MM.1S (cell line): Measurements from ENCODE around the gene POT1.

Experiments
- DNase-seq: peaks from one replicate; pipeline ENCODE4 v3.0.0-alpha.2; 2015
- H2AFZ ChIP-seq: fragments of 300-600 bp; sonication (generic); 2 replicates; pipeline ENCODE4 v1.6.0; 2016; ENCODE audit warnings: antibody characterized with exemption, low read length
- H3F3A ChIP-seq: fragments of 300-600 bp; sonication (generic); 2 replicates; pipeline ENCODE4 v1.6.1; 2016; ENCODE audit warnings: mild to moderate bottlenecking, antibody characterized with exemption, low read length, moderate library complexity, mixed read lengths; ENCODE audit not compliant: insufficient read depth
- H3K27ac ChIP-seq: fragments of 300-600 bp; sonication (generic); 2 replicates; pipeline ENCODE4 v1.5.1; 2016; ENCODE audit warnings: mild to moderate bottlenecking, low read length
- H3K27me3 ChIP-seq: fragments of 300-600 bp; sonication (generic); replicated peaks from 2 replicates; pipeline ENCODE4 v1.6.0; 2016; ENCODE audit warnings: low read length; ENCODE audit not compliant: insufficient read depth
- H3K36me3 ChIP-seq: fragments of 300-600 bp; sonication (generic); replicated peaks from 2 replicates; pipeline ENCODE4 v1.6.1; 2016; ENCODE audit warnings: mild to moderate bottlenecking, low read length, mixed read lengths; ENCODE audit not compliant: insufficient read depth
- H3K4me1 ChIP-seq: fragments of 300-600 bp; sonication (generic); 2 replicates; pipeline ENCODE4 v1.6.1; 2016; ENCODE audit warnings: low read length, mixed read lengths
- H3K4me2 ChIP-seq: fragments of 300-600 bp; sonication (generic); 2 replicates; pipeline ENCODE4 v1.6.0; 2016; ENCODE audit warnings: low read depth, low read length
- H3K4me3 ChIP-seq: fragments of 300-600 bp; sonication (generic); 2 replicates; pipeline ENCODE4 v1.5.1; 2016; ENCODE audit warnings: low read length, mixed read lengths
- H3K79me2 ChIP-seq: fragments of 300-600 bp; sonication (generic); 2 replicates; pipeline ENCODE4 v1.6.1; 2016; ENCODE audit warnings: mixed run types, low read length, mixed read lengths
- H3K9ac ChIP-seq: fragments of 300-600 bp; sonication (generic); 2 replicates; pipeline ENCODE4 v1.6.1; 2016; ENCODE audit warnings: low read length, mixed read lengths
- H3K9me2 ChIP-seq: fragments of 300-600 bp; sonication (generic); replicated peaks from 2 replicates; pipeline ENCODE4 v1.6.1; 2016; ENCODE audit warnings: mild to moderate bottlenecking, low read length, mixed read lengths; ENCODE audit not compliant: insufficient read depth
- H3K9me3 ChIP-seq: fragments of 300-600 bp; sonication (generic); replicated peaks from 2 replicates; pipeline ENCODE4 v1.6.1; 2016; ENCODE audit warnings: mild to moderate bottlenecking, low read length, mixed read lengths; ENCODE audit not compliant: insufficient read depth
- H4K20me1 ChIP-seq: fragments of 300-600 bp; sonication (generic); 2 replicates; pipeline ENCODE4 v1.6.1; 2016; ENCODE audit warnings: mild to moderate bottlenecking, low read length, moderate library complexity, mixed read lengths; ENCODE audit not compliant: insufficient read depth
- EZH2 ChIP-seq: fragments of 300-600 bp; sonication (generic); optimal IDR thresholded peaks from 2 replicates; pipeline ENCODE3; 2017; ENCODE audit warnings: low read depth, mild to moderate bottlenecking, antibody characterized with exemption, low read length, mixed read lengths
- EZH2phosphoT487 ChIP-seq: fragments of 300-600 bp; sonication (generic); IDR thresholded peaks from 2 replicates; pipeline ENCODE4 v1.6.1; 2018; ENCODE audit warnings: antibody characterized with exemption, low read length
- TF ChIP-seq, protein P1 (sequence below): fragments of 300-600 bp; sonication (generic); IDR thresholded peaks from 2 replicates; pipeline ENCODE4 v1.5.1; 2016; ENCODE audit warnings: antibody characterized with exemption, low read length, mixed read lengths

POT1 gene

DNA sequence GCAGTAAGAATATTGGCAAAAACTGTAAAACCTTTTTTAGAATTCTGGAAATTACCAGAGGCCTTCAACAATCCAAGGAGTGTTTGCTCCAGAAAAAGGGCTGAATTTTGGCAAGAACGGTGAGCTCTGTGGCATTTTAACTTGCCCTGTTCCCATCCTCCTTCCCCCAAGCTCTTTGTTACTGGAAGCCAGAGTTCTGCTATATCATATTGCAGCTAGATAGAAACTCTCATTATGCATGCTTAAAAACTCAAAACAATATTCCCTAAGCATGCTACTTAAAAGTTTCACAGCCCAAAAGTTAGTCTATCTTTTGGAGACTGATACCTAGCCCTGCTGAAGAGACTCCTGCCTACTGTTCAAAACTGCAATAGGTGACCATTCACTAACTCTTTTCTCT is 93.5 kb downstream of the POT1 start:
- Histone ChIP-seq H3K27me3 (no peaks in the 10 kb centered on the region), H4K20me1 (no peaks in the 10 kb centered on the region), H3K36me3 (0 out of 2 replicates have a peak, but pooled peaks cover 3% of the 10 kb centered on the region), H3K9ac (no peak overlapping the region), H3K79me2 (no peaks in the 10 kb centered on the region), H3K4me3 (no peak overlapping the region), H2AFZ (no peak overlapping the region), H3K4me2 (no peak overlapping the region), H3K27ac (no peak overlapping the region), H3F3A (no peaks in the 10 kb centered on the region), H3K9me3 (no peaks in the 10 kb centered on the region), H3K4me1 (no peaks in the 10 kb centered on the region), H3K9me2 (no peaks in the 10 kb centered on the region)
- DNase-seq: no peak
- TF ChIP-seq EZH2phosphoT487 (no peak), EZH2 (no peak)
- TF ChIP-seq, protein P1, sequence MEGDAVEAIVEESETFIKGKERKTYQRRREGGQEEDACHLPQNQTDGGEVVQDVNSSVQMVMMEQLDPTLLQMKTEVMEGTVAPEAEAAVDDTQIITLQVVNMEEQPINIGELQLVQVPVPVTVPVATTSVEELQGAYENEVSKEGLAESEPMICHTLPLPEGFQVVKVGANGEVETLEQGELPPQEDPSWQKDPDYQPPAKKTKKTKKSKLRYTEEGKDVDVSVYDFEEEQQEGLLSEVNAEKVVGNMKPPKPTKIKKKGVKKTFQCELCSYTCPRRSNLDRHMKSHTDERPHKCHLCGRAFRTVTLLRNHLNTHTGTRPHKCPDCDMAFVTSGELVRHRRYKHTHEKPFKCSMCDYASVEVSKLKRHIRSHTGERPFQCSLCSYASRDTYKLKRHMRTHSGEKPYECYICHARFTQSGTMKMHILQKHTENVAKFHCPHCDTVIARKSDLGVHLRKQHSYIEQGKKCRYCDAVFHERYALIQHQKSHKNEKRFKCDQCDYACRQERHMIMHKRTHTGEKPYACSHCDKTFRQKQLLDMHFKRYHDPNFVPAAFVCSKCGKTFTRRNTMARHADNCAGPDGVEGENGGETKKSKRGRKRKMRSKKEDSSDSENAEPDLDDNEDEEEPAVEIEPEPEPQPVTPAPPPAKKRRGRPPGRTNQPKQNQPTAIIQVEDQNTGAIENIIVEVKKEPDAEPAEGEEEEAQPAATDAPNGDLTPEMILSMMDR: no peak

DNA sequence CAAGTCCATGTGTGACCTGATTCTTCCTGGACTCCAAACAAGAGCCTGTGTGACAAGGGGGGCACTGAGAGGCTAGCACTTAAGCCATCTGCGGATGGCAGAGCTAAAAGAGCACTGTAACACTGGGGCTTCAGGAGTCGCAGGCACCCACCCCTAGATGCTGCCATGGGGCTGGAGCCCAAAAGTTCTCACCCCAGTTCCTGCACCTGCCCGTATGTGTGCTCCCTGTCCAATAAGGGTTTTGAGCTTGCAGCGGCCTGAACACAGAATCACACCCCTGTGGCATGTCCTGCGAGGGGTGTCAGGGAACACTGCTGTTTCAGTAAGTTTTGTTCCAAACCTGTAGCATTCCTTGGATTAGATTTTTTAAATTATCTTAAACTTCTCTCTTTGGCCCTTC is 110.8 kb downstream of the POT1 start:
- no peak overlapping the region for H3K9ac ChIP-seq
- H3K79me2 ChIP-seq: no peaks in the 10 kb centered on the region
- no peaks in the 10 kb centered on the region for H4K20me1 ChIP-seq
- no peak overlapping the region for H3K4me3 ChIP-seq
- no peaks in the 10 kb centered on the region for H3F3A ChIP-seq
- H3K4me1 ChIP-seq: peaks cover 4% of the 10 kb centered on the region
- H3K36me3 ChIP-seq: 0 out of 2 replicates have a peak, but pooled peaks cover 7% of the 10 kb centered on the region
- H3K4me2 ChIP-seq: no peak overlapping the region
- TF ChIP-seq EZH2 (no peak), EZH2phosphoT487 (no peak)
- TF ChIP-seq, protein P1: no peak
- H3K9me2 ChIP-seq: no peaks in the 10 kb centered on the region
- no peaks in the 10 kb centered on the region for H3K27me3 ChIP-seq
- H3K9me3 ChIP-seq: no peaks in the 10 kb centered on the region
- H3K27ac ChIP-seq: no peak overlapping the region
- no peak overlapping the region for H2AFZ ChIP-seq
- no peak for DNase-seq

DNA sequence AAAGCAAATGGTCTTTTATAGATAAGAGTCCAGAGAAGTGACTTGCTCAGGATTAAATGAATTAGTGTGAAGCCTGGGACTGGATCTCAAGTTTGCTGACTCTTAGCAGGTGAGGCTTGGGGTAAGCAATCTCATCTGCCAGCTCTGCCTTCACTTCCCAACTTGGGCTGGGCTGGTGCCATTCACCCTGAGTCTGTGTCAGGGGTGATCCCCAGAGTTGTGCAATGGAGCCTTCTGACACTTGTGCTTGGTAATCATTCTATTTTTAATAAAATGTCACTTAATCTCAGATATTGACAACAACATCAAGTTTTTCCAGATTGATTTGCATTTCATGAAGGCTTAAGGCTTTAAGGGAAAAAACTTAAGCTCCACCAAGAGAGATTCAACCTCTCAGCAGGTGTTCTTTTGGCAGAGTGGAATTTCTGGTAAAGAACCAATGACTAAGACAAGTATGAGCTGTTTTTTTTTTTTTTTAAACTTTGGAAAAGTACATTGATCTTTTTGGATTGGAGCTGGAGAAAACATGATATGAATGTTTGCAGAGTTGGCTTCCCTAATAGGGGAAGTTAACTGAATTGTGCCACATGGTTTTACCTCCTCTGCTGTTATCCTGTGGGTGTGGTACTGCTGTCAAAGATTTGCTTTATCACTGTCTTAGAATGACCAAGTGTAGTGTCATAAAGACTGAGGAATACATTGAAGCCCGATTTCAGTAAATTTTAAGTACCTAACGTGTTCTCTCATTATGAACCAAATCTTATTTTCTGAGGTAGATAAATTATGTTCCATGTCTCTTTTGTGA is 115.4 kb downstream of the POT1 start:
- Histone ChIP-seq H3K4me2 (no peak overlapping the region), H3F3A (no peaks in the 10 kb centered on the region), H3K36me3 (no peaks in the 10 kb centered on the region), H3K9me2 (no peaks in the 10 kb centered on the region), H4K20me1 (no peaks in the 10 kb centered on the region), H3K79me2 (no peaks in the 10 kb centered on the region), H3K27ac (no peak overlapping the region), H3K9me3 (no peaks in the 10 kb centered on the region), H3K9ac (no peak overlapping the region), H3K27me3 (no peaks in the 10 kb centered on the region), H2AFZ (no peak overlapping the region), H3K4me1 (no peaks in the 10 kb centered on the region), H3K4me3 (no peak overlapping the region)
- no peak for DNase-seq
- TF ChIP-seq EZH2phosphoT487 (no peak), EZH2 (no peak)
- TF ChIP-seq, protein P1: no peak
